GM21423 (cell line): ENCODE data around the gene SNRK.

Experiments
- ATAC-seq: cut with Tn5 transposase; IDR thresholded peaks from one replicate; pipeline ENCODE4 v1.9.1; 2021; ENCODE audit warnings: mild to moderate bottlenecking, moderate library complexity; ENCODE audit not compliant: unreplicated experiment

SNRK gene

GRCh38 chr3:43270078-43270477 is 16.3 kb upstream of the SNRK start:
- ATAC-seq, result no peak

GRCh38 chr3:43273416-43273815 is 12.9 kb upstream of the SNRK start:
- ATAC-seq, result no peak

- no peak for ATAC-seq
These were observed 7.3 kb upstream of the SNRK start for GRCh38 chr3:43279082-43279481.

- no peak for ATAC-seq
These were observed 6.8 kb upstream of the SNRK start for GRCh38 chr3:43279532-43279931.

GRCh38 chr3:43281020-43281419 is 5.3 kb upstream of the SNRK start:
- no peak for ATAC-seq

GRCh38 chr3:43284171-43284570 is 2.2 kb upstream of the SNRK start:
- no peak for ATAC-seq

- no peak for ATAC-seq
These were observed 696 bp upstream of the SNRK start for GRCh38 chr3:43285644-43286043.

- ATAC-seq, result peak; percentile 39
These were observed 630 bp downstream of the SNRK start for GRCh38 chr3:43286841-43287499.

- no peak for ATAC-seq
These were observed 1.1 kb downstream of the SNRK start for GRCh38 chr3:43287500-43287873.

GRCh38 chr3:43288366-43288765 is 2.0 kb downstream of the SNRK start:
- no peak for ATAC-seq

- no peak for ATAC-seq
These were observed 2.5 kb downstream of the SNRK start for GRCh38 chr3:43288850-43289249.

GRCh38 chr3:43289401-43289800 is 3.1 kb downstream of the SNRK start:
- ATAC-seq, result no peak

- ATAC-seq, result no peak
These were observed 3.6 kb downstream of the SNRK start for GRCh38 chr3:43289841-43290470.

- ATAC-seq, result no peak
These were observed 4.6 kb downstream of the SNRK start for GRCh38 chr3:43290956-43291355.

GRCh38 chr3:43291546-43291945 is 5.2 kb downstream of the SNRK start:
- no peak for ATAC-seq

- no peak for ATAC-seq
These were observed 8.6 kb downstream of the SNRK start for GRCh38 chr3:43294975-43295374.

GRCh38 chr3:43296565-43296964 is 10.2 kb downstream of the SNRK start:
- peak; percentile 82 for ATAC-seq

GRCh38 chr3:43298292-43298691 is 12.0 kb downstream of the SNRK start:
- ATAC-seq, result no peak

GRCh38 chr3:43298761-43299160 is 12.4 kb downstream of the SNRK start:
- ATAC-seq, result no peak

- ATAC-seq, result no peak
These were observed 16.0 kb downstream of the SNRK start for GRCh38 chr3:43302116-43302880.

- ATAC-seq, result no peak
These were observed 17.8 kb downstream of the SNRK start for GRCh38 chr3:43304126-43304525.

- ATAC-seq, result no peak
These were observed 20.9 kb downstream of the SNRK start for GRCh38 chr3:43307226-43307625.
